Spleen (tissue), 7 donors: ENCODE data around the gene ALKBH1.

Experiments
- CTCF ChIP-seq, 11 experiments: fragments of 200-600 bp in 7 of 11; fragments of 450-650 bp in 4 of 11; sonication (generic) in 4 of 11; IDR thresholded peaks in 8 of 11; conservative IDR thresholded peaks in 3 of 11; 1 replicate in 7 of 11; 2 replicates in 4 of 11; pipeline versions ENCODE4 v1.4.0 to v1.8.0; 2016 to 2021; ENCODE audit warnings: antibody characterized with exemption in 11 of 11, inconsistent platforms in 4 of 11, mild to moderate bottlenecking in 1 of 11
- POLR2A ChIP-seq, 3 donors: fragments of 450-650 bp; IDR thresholded peaks; one replicate each; pipeline ENCODE4 v1.5.1; 2017; ENCODE audit warnings: antibody characterized with exemption in 3 of 3, mild to moderate bottlenecking in 1 of 3
- POLR2AphosphoS5 ChIP-seq, 3 donors: sonication (generic); formaldehyde crosslinking; IDR thresholded peaks; one replicate each; pipeline ENCODE4 v1.5.1; 2017; ENCODE audit warnings: antibody characterized with exemption in 3 of 3
- donor health status: DM: no; HTN: no; CAD: no; lungs with moderate emphysema.
- donor health status: DM: no; HTN: no; CAD: no.
- donor health status: DM: no; HTN: no; CAD: no.

- TF ChIP-seq CTCF (IDR thresholded peaks at IDR 0.05 in 8 of 11, conservative IDR thresholded peaks at IDR 0.05 in 3 of 11) (no peak), POLR2A (IDR thresholded peaks at IDR 0.05) (no peak), POLR2AphosphoS5 (IDR thresholded peaks at IDR 0.05) (no peak)
Observed at GRCh38 chr14:77714926-77715325, 7.1 kb upstream of the ALKBH1 start.
